PFSK-1 (cell line): ENCODE measurements around the gene EFHD1.

Experiments
- FOXP2 ChIP-seq: optimal IDR thresholded peaks from 2 replicates; pipeline ENCODE3; 2011; ENCODE audit warnings: borderline replicate concordance, control low read depth, inconsistent platforms; ENCODE audit not compliant: insufficient read depth; ENCODE audit errors: extremely low read length, extremely low read depth
- POLR2AphosphoS5 ChIP-seq: IDR thresholded peaks from 2 replicates; pipeline ENCODE4 v1.6.1; 2012; ENCODE audit warnings: low read depth, mild to moderate bottlenecking, control low read depth, low read length, moderate library complexity
- REST ChIP-seq, 2 experiments: IDR thresholded peaks; 2 replicates each; pipeline versions ENCODE4 v1.6.1 to v1.8.0; 2011 to 2012; ENCODE audit warnings: low read depth in 2 of 2, low read length in 2 of 2, control low read depth in 1 of 2, inconsistent platforms in 1 of 2, mild to moderate bottlenecking in 1 of 2, moderate library complexity in 1 of 2; ENCODE audit not compliant: insufficient read depth in 1 of 2
- SIN3A ChIP-seq: IDR thresholded peaks from 2 replicates; pipeline ENCODE4 v1.6.1; 2012; ENCODE audit warnings: mild to moderate bottlenecking, low read length, moderate library complexity, borderline replicate concordance; ENCODE audit not compliant: insufficient read depth
- TAF1 ChIP-seq: IDR thresholded peaks from 2 replicates; pipeline ENCODE4 v1.6.1; 2012; ENCODE audit warnings: low read length, control low read depth, borderline replicate concordance; ENCODE audit not compliant: insufficient read depth

EFHD1 gene

DNA sequence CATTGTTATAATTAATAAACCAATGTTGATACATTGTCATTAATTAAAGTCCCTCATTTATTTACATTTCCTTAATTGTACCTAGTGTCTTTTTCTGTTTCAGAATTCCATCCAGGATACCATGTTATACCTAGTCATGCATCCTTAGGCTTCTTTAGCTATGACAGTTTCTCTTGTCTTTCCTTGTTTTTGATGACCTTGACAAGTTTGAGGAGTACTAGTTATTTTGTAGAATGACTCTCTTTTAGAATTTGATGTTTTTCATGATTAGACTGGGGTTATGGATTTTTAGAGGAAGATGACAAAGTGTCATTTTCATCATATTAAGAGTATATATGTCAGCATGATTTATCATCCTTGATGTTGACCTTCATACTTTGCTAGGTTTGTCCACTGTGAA is 80.1 kb downstream of the EFHD1 start:
- TF ChIP-seq FOXP2, result no peak
- no peak for TF ChIP-seq TAF1
- TF ChIP-seq SIN3A, result no peak
- no peak for TF ChIP-seq REST (IDR thresholded peaks at IDR 0.05; ENCODE audit: insufficient read depth in 1 of 2, low read depth in 2 of 2, low read length in 2 of 2)
- TF ChIP-seq POLR2AphosphoS5, result no peak

GRCh38 chr2:232714969-232715368 is 81.6 kb downstream of the EFHD1 start:
- TF ChIP-seq FOXP2 (no peak), REST (IDR thresholded peaks at IDR 0.05; ENCODE audit: insufficient read depth in 1 of 2, low read depth in 2 of 2, low read length in 2 of 2) (no peak), SIN3A (no peak), TAF1 (no peak), POLR2AphosphoS5 (no peak)

GRCh38 chr2:232721261-232721660 is 87.9 kb downstream of the EFHD1 start:
- no peak for TF ChIP-seq FOXP2
- TF ChIP-seq POLR2AphosphoS5, result no peak
- TF ChIP-seq SIN3A, result no peak
- TF ChIP-seq REST (IDR thresholded peaks at IDR 0.05; ENCODE audit: insufficient read depth in 1 of 2, low read depth in 2 of 2, low read length in 2 of 2), result no peak
- TF ChIP-seq TAF1, result no peak

DNA sequence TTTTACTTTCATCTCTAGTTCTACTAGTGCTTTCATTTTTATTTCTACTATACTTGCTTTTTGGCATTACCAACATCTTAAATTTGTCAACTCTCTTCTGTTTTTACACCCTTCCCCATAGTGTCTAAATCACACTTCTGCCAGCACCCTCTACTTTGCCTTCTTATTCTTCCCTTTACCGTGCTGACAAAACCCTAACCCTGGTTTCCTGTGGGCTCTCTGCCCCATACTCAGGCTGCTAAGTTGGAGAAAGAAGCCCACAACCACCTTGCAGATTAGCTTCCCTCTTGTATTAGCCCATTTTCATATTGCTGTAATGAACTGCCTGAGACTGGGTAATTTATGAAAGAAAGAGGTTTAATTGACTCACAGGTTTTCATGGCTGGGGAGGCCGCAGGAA is 88.5 kb downstream of the EFHD1 start:
- TF ChIP-seq FOXP2 (no peak), SIN3A (no peak), POLR2AphosphoS5 (no peak)

- TF ChIP-seq POLR2AphosphoS5, result no peak
- TF ChIP-seq REST (IDR thresholded peaks at IDR 0.05; ENCODE audit: insufficient read depth in 1 of 2, low read depth in 2 of 2, low read length in 2 of 2), result no peak
- TF ChIP-seq SIN3A, result no peak
- TF ChIP-seq TAF1, result no peak
- TF ChIP-seq FOXP2, result no peak
These were observed 89.6 kb downstream of the EFHD1 start for GRCh38 chr2:232723027-232723426.
